Thyroid gland (tissue), 4 donors: ENCODE results near the gene GZF1.

Experiments
- CTCF ChIP-seq, 6 experiments: fragments of 200-600 bp in 3 of 6; fragments of 450-650 bp in 3 of 6; sonication (generic) in 3 of 6; IDR thresholded peaks; one replicate each; pipeline ENCODE4 v1.5.1; 2016 to 2019; ENCODE audit warnings: antibody characterized with exemption in 6 of 6, mild to moderate bottlenecking in 2 of 6, inconsistent platforms in 1 of 6, moderate library complexity in 1 of 6
- POLR2A ChIP-seq, 2 donors: fragments of 450-650 bp; IDR thresholded peaks; one replicate each; pipeline ENCODE4 v1.6.1; 2017; ENCODE audit warnings: antibody characterized with exemption in 2 of 2, mild to moderate bottlenecking in 2 of 2, moderate library complexity in 1 of 2

- no peak for TF ChIP-seq CTCF (IDR thresholded peaks at IDR 0.05)
- TF ChIP-seq POLR2A (IDR thresholded peaks at IDR 0.05), result no peak
Observed at GRCh38 chr20:23325107-23325506, 36.9 kb upstream of the GZF1 start.
